ENCODE results near the gene DCHS2. TPM values are rescaled to one million over a fixed set of nuclear protein-coding genes. Genes with fewer than 3 reads are reported as not detected.

DCHS2 gene
- total RNA-seq, 4 donors from 2014 or later: 0.26 to 0.93 (median 0.58) TPM

DNA sequence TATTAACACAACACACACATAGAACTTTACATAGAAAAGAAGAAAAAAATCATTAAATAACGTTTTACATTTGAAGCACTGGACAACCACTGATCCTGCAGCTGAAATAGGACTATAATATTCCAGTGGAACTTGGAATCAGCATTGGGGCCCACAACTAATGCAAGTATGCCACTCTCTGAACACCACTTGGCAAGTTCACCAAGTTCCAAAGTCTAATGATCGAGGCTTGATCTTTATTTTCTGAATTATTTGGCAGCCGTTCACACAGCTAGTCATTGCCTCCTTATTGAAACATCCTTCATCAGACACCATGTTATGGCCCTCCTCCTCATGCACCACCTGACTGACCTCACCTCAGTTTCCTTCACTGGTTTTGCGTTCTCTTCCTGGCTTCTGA, 107.6 kb downstream of the DCHS2 start:
- peaks cover 4% of the 10 kb centered on the region for H3K9me3 ChIP-seq
- no peaks in the 10 kb centered on the region for H3K36me3 ChIP-seq
- H3K4me1 ChIP-seq: no peaks in the 10 kb centered on the region
- no peak overlapping the region for H3K4me3 ChIP-seq
- DNase-seq (ENCODE audit: low spot score in 2 of 2): no peak
- no peak for TF ChIP-seq POLR2AphosphoS5 (IDR thresholded peaks at IDR 0.05)
- TF ChIP-seq, protein P1, sequence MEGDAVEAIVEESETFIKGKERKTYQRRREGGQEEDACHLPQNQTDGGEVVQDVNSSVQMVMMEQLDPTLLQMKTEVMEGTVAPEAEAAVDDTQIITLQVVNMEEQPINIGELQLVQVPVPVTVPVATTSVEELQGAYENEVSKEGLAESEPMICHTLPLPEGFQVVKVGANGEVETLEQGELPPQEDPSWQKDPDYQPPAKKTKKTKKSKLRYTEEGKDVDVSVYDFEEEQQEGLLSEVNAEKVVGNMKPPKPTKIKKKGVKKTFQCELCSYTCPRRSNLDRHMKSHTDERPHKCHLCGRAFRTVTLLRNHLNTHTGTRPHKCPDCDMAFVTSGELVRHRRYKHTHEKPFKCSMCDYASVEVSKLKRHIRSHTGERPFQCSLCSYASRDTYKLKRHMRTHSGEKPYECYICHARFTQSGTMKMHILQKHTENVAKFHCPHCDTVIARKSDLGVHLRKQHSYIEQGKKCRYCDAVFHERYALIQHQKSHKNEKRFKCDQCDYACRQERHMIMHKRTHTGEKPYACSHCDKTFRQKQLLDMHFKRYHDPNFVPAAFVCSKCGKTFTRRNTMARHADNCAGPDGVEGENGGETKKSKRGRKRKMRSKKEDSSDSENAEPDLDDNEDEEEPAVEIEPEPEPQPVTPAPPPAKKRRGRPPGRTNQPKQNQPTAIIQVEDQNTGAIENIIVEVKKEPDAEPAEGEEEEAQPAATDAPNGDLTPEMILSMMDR (IDR thresholded peaks at IDR 0.05): no peak
- WGBS: 79% methylated on average over 4 of the region's 4 CpGs
- H3K27ac ChIP-seq: no peak overlapping the region
- H3K27me3 ChIP-seq: no peaks in the 10 kb centered on the region

DNA sequence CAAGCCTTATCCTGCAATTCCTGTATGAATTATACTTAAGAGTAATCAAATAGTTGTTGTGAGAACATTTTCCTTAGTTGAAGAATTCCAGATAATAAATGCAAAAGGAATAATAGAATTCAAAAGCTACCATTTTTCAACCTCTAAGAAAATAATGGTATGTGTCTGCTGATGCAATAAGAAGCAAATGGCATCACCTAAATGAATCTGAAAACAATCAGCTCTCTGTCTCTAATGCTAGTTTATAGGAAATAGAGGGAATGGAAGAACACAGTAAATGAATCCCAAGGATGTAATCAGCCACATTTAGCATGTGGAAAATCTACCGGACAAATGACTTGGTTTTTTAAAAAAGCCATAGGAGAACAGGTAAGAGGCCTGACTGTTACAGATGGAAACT, 115.1 kb downstream of the DCHS2 start:
- Histone ChIP-seq H3K27ac (no peak overlapping the region), H3K4me3 (no peak overlapping the region), H3K4me1 (no peaks in the 10 kb centered on the region), H3K27me3 (no peaks in the 10 kb centered on the region), H3K9me3 (no peaks in the 10 kb centered on the region), H3K36me3 (no peaks in the 10 kb centered on the region)
- no peak for DNase-seq (ENCODE audit: low spot score in 2 of 2)
- TF ChIP-seq POLR2A (IDR thresholded peaks at IDR 0.05): no peak
- TF ChIP-seq POLR2AphosphoS5 (IDR thresholded peaks at IDR 0.05): no peak
- TF ChIP-seq, protein P1 (IDR thresholded peaks at IDR 0.05): no peak
- no peak for TF ChIP-seq EP300 (IDR thresholded peaks at IDR 0.05)
- 91% methylated on average over 1 of the region's 1 CpG for WGBS

DNA sequence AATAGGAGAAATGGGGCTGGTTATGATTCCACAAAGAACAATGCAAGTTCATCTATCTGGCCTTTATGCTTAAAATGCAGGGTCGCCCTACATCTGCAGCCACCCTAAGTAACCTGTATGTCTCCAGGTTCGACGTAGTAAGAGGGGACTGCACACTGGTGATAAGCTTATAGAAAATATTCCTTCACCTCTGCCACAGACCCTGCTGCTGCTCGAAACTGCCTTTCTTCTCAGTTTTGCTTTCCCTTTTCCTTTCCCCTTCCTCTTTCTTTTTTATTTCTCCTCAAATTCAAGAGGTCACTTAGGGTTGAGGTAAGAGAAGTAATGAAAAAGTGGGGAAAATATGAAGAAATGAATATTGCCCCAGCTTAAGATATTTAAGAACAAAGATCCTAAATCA, 123.5 kb downstream of the DCHS2 start:
- H3K9me3 ChIP-seq: no peaks in the 10 kb centered on the region
- no peaks in the 10 kb centered on the region for H3K36me3 ChIP-seq
- no peaks in the 10 kb centered on the region for H3K27me3 ChIP-seq
- no peak for TF ChIP-seq POLR2A (IDR thresholded peaks at IDR 0.05)
- no peak for TF ChIP-seq EP300 (IDR thresholded peaks at IDR 0.05)
- TF ChIP-seq, protein P1 (IDR thresholded peaks at IDR 0.05): no peak
- TF ChIP-seq POLR2AphosphoS5 (IDR thresholded peaks at IDR 0.05): no peak
- DNase-seq (ENCODE audit: low spot score in 2 of 2): no peak
- 78% methylated on average over 4 of the region's 4 CpGs for WGBS
- H3K4me1 ChIP-seq: peaks cover 23% of the 10 kb centered on the region
- no peak overlapping the region for H3K27ac ChIP-seq
- H3K4me3 ChIP-seq: no peak overlapping the region

DNA sequence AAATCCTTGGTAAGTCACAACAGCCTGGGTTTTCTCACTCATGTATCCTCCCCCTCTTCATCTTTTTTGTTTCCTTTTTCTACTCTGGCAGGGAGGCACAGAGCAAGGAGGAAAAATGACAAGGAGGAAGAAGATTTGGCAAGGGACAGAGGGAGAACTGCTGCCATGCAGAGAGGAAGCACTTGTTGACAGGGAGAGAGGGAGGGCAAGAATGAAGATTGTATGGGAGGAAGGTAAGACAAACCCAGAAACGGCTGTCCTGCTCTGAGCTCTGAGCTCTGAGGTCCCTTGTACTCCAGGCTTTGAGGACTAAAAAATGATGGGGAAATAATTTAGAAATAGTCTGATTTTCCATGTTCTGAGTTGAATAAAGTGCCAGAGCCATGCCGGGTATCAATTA, 123.9 kb downstream of the DCHS2 start:
- H3K27ac ChIP-seq: no peak overlapping the region
- H3K36me3 ChIP-seq: no peaks in the 10 kb centered on the region
- 55% methylated on average over 2 of the region's 2 CpGs for WGBS
- peaks cover 23% of the 10 kb centered on the region for H3K4me1 ChIP-seq
- TF ChIP-seq POLR2A (IDR thresholded peaks at IDR 0.05): no peak
- no peak for TF ChIP-seq EP300 (IDR thresholded peaks at IDR 0.05)
- TF ChIP-seq POLR2AphosphoS5 (IDR thresholded peaks at IDR 0.05): no peak
- TF ChIP-seq, protein P1 (IDR thresholded peaks at IDR 0.05): no peak
- H3K27me3 ChIP-seq: no peaks in the 10 kb centered on the region
- H3K4me3 ChIP-seq: no peak overlapping the region
- DNase-seq (ENCODE audit: low spot score in 2 of 2): no peak
- no peaks in the 10 kb centered on the region for H3K9me3 ChIP-seq

DNA sequence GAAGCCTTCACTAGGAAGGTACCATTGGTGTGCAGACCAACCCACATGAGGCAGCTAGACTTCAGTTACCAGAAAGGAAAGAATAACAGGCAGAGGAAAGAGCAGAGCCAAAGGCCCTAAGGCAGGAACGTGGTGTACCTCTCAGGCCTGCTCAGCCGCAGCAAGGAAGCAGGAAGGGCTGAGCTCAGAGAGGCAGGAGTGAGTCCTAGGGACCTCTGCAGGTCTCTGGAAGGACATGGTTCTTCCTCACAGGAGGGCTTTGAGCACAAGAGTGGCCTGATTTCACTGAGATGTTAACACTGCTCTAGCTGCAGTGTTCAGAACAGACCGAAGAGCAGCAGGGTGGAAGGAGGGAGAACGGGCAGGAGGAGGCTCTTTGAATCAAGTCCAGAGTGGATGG, 124.6 kb downstream of the DCHS2 start:
- H3K27ac ChIP-seq: no peak overlapping the region

More for the DNA sequence above, 124.6 kb downstream of the DCHS2 start:
- H3K4me1 ChIP-seq: peaks cover 23% of the 10 kb centered on the region
- H3K9me3 ChIP-seq: no peaks in the 10 kb centered on the region
- DNase-seq (ENCODE audit: low spot score in 2 of 2): no peak
- no peaks in the 10 kb centered on the region for H3K27me3 ChIP-seq
- TF ChIP-seq POLR2AphosphoS5 (IDR thresholded peaks at IDR 0.05) (no peak), EP300 (IDR thresholded peaks at IDR 0.05) (no peak), POLR2A (IDR thresholded peaks at IDR 0.05) (no peak)
- TF ChIP-seq, protein P1 (IDR thresholded peaks at IDR 0.05): no peak
- 40% methylated on average over 4 of the region's 4 CpGs for WGBS
- H3K36me3 ChIP-seq: no peaks in the 10 kb centered on the region
- no peak overlapping the region for H3K4me3 ChIP-seq

Measured in suprapubic skin (tissue), 4 donors.